DOHH2 (cell line): ENCODE data around the gene SMC1B.

Experiments
- H3F3A ChIP-seq: fragments of 200-600 bp; sonication (generic), shearing (Covaris generic); 2 replicates; pipeline ENCODE4 v1.6.0; 2016; ENCODE audit warnings: antibody characterized with exemption, mild to moderate bottlenecking; ENCODE audit not compliant: control insufficient read depth, insufficient read depth
- H3K27ac ChIP-seq: fragments of 200-600 bp; sonication (generic); 2 replicates; pipeline ENCODE4 v1.5.1; 2014; ENCODE audit warnings: low read depth, mild to moderate bottlenecking, low read length, moderate library complexity
- H3K27me3 ChIP-seq: fragments of 200-600 bp; sonication (generic); 2 replicates; pipeline ENCODE4 v1.6.1; 2014; ENCODE audit warnings: mild to moderate bottlenecking, low read length, mixed read lengths; ENCODE audit not compliant: control insufficient read depth
- H3K36me3 ChIP-seq: fragments of 200-600 bp; sonication (generic); 2 replicates; pipeline ENCODE4 v1.6.1; 2014; ENCODE audit warnings: mild to moderate bottlenecking, low read length, moderate library complexity, mixed read lengths; ENCODE audit not compliant: control insufficient read depth
- H3K4me1 ChIP-seq: fragments of 200-600 bp; sonication (generic); 2 replicates; pipeline ENCODE4 v1.6.1; 2014; ENCODE audit warnings: mild to moderate bottlenecking, low read length, mixed read lengths; ENCODE audit not compliant: control insufficient read depth
- H3K4me2 ChIP-seq: fragments of 200-600 bp; sonication (generic); 2 replicates; pipeline ENCODE4 v1.6.0; 2014; ENCODE audit warnings: mild to moderate bottlenecking, low read length, moderate library complexity
- H3K4me3 ChIP-seq: fragments of 200-600 bp; sonication (generic); 2 replicates; pipeline ENCODE4 v1.5.1; 2014; ENCODE audit warnings: mild to moderate bottlenecking, low read length, mixed read lengths
- H3K79me2 ChIP-seq: fragments of 200-600 bp; sonication (generic); 2 replicates; pipeline ENCODE4 v1.6.1; 2014; ENCODE audit warnings: mild to moderate bottlenecking, low read length, mixed read lengths; ENCODE audit not compliant: control insufficient read depth
- H3K9me2 ChIP-seq: fragments of 200-600 bp; sonication (generic); replicated peaks from 2 replicates; pipeline ENCODE4 v1.6.1; 2014; ENCODE audit warnings: mild to moderate bottlenecking, low read length, mixed read lengths; ENCODE audit not compliant: control insufficient read depth
- H3K9me3 ChIP-seq: fragments of 200-600 bp; sonication (generic); 2 replicates; pipeline ENCODE4 v1.6.1; 2014; ENCODE audit warnings: antibody characterized with exemption, low read length, mixed read lengths; ENCODE audit not compliant: control insufficient read depth, insufficient read depth
- H4K20me1 ChIP-seq: fragments of 200-600 bp; sonication (generic); 2 replicates; pipeline ENCODE4 v1.6.0; 2014; ENCODE audit warnings: low read depth, mild to moderate bottlenecking, antibody characterized with exemption, low read length, moderate library complexity; ENCODE audit not compliant: control insufficient read depth, insufficient read depth
- CTCF ChIP-seq: fragments of 200-600 bp; sonication (generic); IDR thresholded peaks from one replicate; pipeline ENCODE4 v1.5.1; 2014; ENCODE audit warnings: antibody characterized with exemption, mild to moderate bottlenecking, low read depth, low read length; ENCODE audit not compliant: poor library complexity, severe bottlenecking
- EZH2phosphoT487 ChIP-seq: fragments of 200-600 bp; sonication (generic); IDR thresholded peaks from 2 replicates; pipeline ENCODE4 v1.6.1; 2017; ENCODE audit warnings: borderline replicate concordance, mild to moderate bottlenecking, antibody characterized with exemption, low read length, moderate library complexity, mixed read lengths

The SMC1B gene

GRCh38 chr22:45456811-45457210 lies 43.4 kb upstream of the SMC1B start:
- Histone ChIP-seq H4K20me1 (no peaks in the 10 kb centered on the region), H3K27ac (no peak overlapping the region), H3K36me3 (no peaks in the 10 kb centered on the region), H3K9me2 (no peaks in the 10 kb centered on the region), H3K79me2 (no peaks in the 10 kb centered on the region), H3K27me3 (no peaks in the 10 kb centered on the region), H3F3A (no peaks in the 10 kb centered on the region), H3K4me3 (no peak overlapping the region), H3K9me3 (no peaks in the 10 kb centered on the region), H3K4me1 (no peaks in the 10 kb centered on the region), H3K4me2 (no peak overlapping the region)
- TF ChIP-seq CTCF (no peak), EZH2phosphoT487 (no peak)

- H3K4me2 ChIP-seq: no peak overlapping the region
- no peaks in the 10 kb centered on the region for H3K9me3 ChIP-seq
Observed at GRCh38 chr22:45455621-45456020, 42.2 kb upstream of the SMC1B start.

GRCh38 chr22:45455212-45455611 lies 41.8 kb upstream of the SMC1B start:
- H3K4me3 ChIP-seq: no peak overlapping the region
- no peaks in the 10 kb centered on the region for H3K79me2 ChIP-seq
- H3K4me2 ChIP-seq: no peak overlapping the region
- H3K9me3 ChIP-seq: no peaks in the 10 kb centered on the region
- no peaks in the 10 kb centered on the region for H4K20me1 ChIP-seq
- H3K4me1 ChIP-seq: no peaks in the 10 kb centered on the region
- TF ChIP-seq CTCF: no peak
- no peak for TF ChIP-seq EZH2phosphoT487
- H3K9me2 ChIP-seq: no peaks in the 10 kb centered on the region
- H3F3A ChIP-seq: no peaks in the 10 kb centered on the region
- peaks cover 11% of the 10 kb centered on the region for H3K27me3 ChIP-seq
- H3K36me3 ChIP-seq: no peaks in the 10 kb centered on the region
- no peak overlapping the region for H3K27ac ChIP-seq

More at GRCh38 chr22:45455621-45456020, 42.2 kb upstream of the SMC1B start:
- Histone ChIP-seq H4K20me1 (no peaks in the 10 kb centered on the region), H3F3A (no peaks in the 10 kb centered on the region), H3K4me3 (no peak overlapping the region), H3K79me2 (no peaks in the 10 kb centered on the region), H3K36me3 (no peaks in the 10 kb centered on the region), H3K27ac (no peak overlapping the region), H3K27me3 (peaks cover 7% of the 10 kb centered on the region), H3K9me2 (no peaks in the 10 kb centered on the region), H3K4me1 (no peaks in the 10 kb centered on the region)
- TF ChIP-seq CTCF (no peak), EZH2phosphoT487 (no peak)

GRCh38 chr22:45454275-45454674 lies 40.9 kb upstream of the SMC1B start:
- no peak overlapping the region for H3K27ac ChIP-seq
- TF ChIP-seq EZH2phosphoT487: no peak
- TF ChIP-seq CTCF: no peak

More at GRCh38 chr22:45454275-45454674, 40.9 kb upstream of the SMC1B start:
- no peaks in the 10 kb centered on the region for H3K79me2 ChIP-seq
- H4K20me1 ChIP-seq: no peaks in the 10 kb centered on the region
- H3K4me2 ChIP-seq: no peak overlapping the region
- H3F3A ChIP-seq: no peaks in the 10 kb centered on the region
- no peaks in the 10 kb centered on the region for H3K4me1 ChIP-seq
- no peak overlapping the region for H3K4me3 ChIP-seq
- no peaks in the 10 kb centered on the region for H3K36me3 ChIP-seq
- peaks cover 13% of the 10 kb centered on the region for H3K27me3 ChIP-seq
- H3K9me2 ChIP-seq: no peaks in the 10 kb centered on the region
- no peaks in the 10 kb centered on the region for H3K9me3 ChIP-seq
